SK-N-SH (cell line): ENCODE measurements around the gene ABCG1. TPM values are rescaled to one million over a fixed set of nuclear protein-coding genes. Genes with fewer than 3 reads are reported as not detected.

ENCODE experiments used
- CTCF ChIA-PET: fragments of 300-600, 350-600 bp; formaldehyde crosslinking; extraction: SDS; loops from one replicate; lab custom pipeline; 2021; lab: Yijun Ruan, JAX
- POLR2A ChIA-PET: fragments of 350-600 bp; sonication (Branson Sonifier 250); formaldehyde crosslinking; extraction: SDS; loops from one replicate; lab custom pipeline; 2020; ENCODE audit warnings: antibody characterized with exemption, inconsistent platforms; lab: Yijun Ruan, JAX
- DNase-seq: peaks from one replicate; pipeline ENCODE4 v3.0.0; 2012
- H2AFZ ChIP-seq: fragments of 200-600 bp; sonication (generic); 2 replicates; pipeline ENCODE4 v1.8.1; 2016; ENCODE audit warnings: antibody characterized with exemption, mild to moderate bottlenecking, low read depth
- H3F3A ChIP-seq: fragments of 200-600 bp; sonication (generic); replicated peaks from 2 replicates; pipeline ENCODE3; 2016; ENCODE audit warnings: antibody characterized with exemption, mild to moderate bottlenecking; ENCODE audit not compliant: insufficient read depth
- H3K27ac ChIP-seq, 2 experiments: fragments of 200-500 bp in 1 of 2; fragments of 200-600 bp in 1 of 2; sonication (Bioruptor generic) in 1 of 2; sonication (generic), shearing (Covaris generic) in 1 of 2; 2 replicates each; pipeline versions ENCODE4 v1.5.1 to v1.6.1; 2014 to 2016; ENCODE audit warnings: low read depth in 2 of 2, inconsistent platforms in 1 of 2, low read length in 1 of 2, mild to moderate bottlenecking in 1 of 2, mixed read lengths in 1 of 2
- H3K27me3 ChIP-seq: fragments of 200-600 bp; sonication (generic), shearing (Covaris generic); 2 replicates; pipeline ENCODE4 v1.6.1; 2016; ENCODE audit warnings: mixed run types; ENCODE audit not compliant: insufficient read depth
- H3K36me3 ChIP-seq, 2 experiments: fragments of 200-500 bp in 1 of 2; fragments of 200-600 bp in 1 of 2; sonication (Bioruptor generic) in 1 of 2; sonication (generic) in 1 of 2; replicated peaks in 1 of 2; 2 replicates each; pipeline versions ENCODE3 to v1.5.1; 2014 to 2016; ENCODE audit warnings: low read length in 1 of 2, mild to moderate bottlenecking in 1 of 2; ENCODE audit not compliant: insufficient read depth in 2 of 2, control insufficient read depth in 1 of 2
- H3K4me1 ChIP-seq, 2 experiments: fragments of 200-500 bp in 1 of 2; fragments of 200-600 bp in 1 of 2; sonication (Bioruptor generic) in 1 of 2; sonication (generic), shearing (Covaris generic) in 1 of 2; 2 replicates each; pipeline versions ENCODE4 v1.5.1 to v1.6.1; 2014 to 2016; ENCODE audit warnings: low read depth in 1 of 2, low read length in 1 of 2, mixed run types in 1 of 2; ENCODE audit not compliant: insufficient read depth in 2 of 2, control insufficient read depth in 1 of 2
- H3K4me2 ChIP-seq: fragments of 200-600 bp; sonication (generic), shearing (Covaris generic); 2 replicates; pipeline ENCODE4 v1.6.1; 2017; ENCODE audit warnings: mixed run types
- H3K4me3 ChIP-seq, 2 experiments: fragments of 200-500 bp in 1 of 2; fragments of 200-600 bp in 1 of 2; sonication (Bioruptor generic) in 1 of 2; sonication (generic), shearing (Covaris generic) in 1 of 2; 2 replicates each; pipeline versions ENCODE4 v1.5.1 to v1.8.1; 2014 to 2016; ENCODE audit warnings: low read depth in 2 of 2, inconsistent platforms in 1 of 2, low read length in 1 of 2, mild to moderate bottlenecking in 1 of 2, mixed read lengths in 1 of 2, moderate library complexity in 1 of 2
- H3K79me2 ChIP-seq: fragments of 200-600 bp; sonication (generic); 2 replicates; pipeline ENCODE4 v1.8.1; 2017; ENCODE audit warnings: mild to moderate bottlenecking; ENCODE audit not compliant: insufficient read depth
- H3K9ac ChIP-seq: fragments of 200-600 bp; sonication (generic); 2 replicates; pipeline ENCODE4 v1.6.1; 2017; ENCODE audit warnings: mixed run types
- H3K9me2 ChIP-seq: fragments of 200-600 bp; sonication (generic); 2 replicates; pipeline ENCODE4 v1.6.1; 2017; ENCODE audit warnings: mixed run types
- H3K9me3 ChIP-seq: fragments of 200-600 bp; sonication (generic); 2 replicates; pipeline ENCODE4 v1.6.1; 2017; ENCODE audit warnings: mixed run types, mild to moderate bottlenecking, moderate library complexity
- H4K20me1 ChIP-seq: fragments of 200-600 bp; sonication (generic); 2 replicates; pipeline ENCODE4 v1.6.1; 2017; ENCODE audit warnings: mild to moderate bottlenecking, mixed run types; ENCODE audit not compliant: insufficient read depth
- CHD2 ChIP-seq: fragments of 150-350 bp; IDR thresholded peaks from 2 replicates; pipeline ENCODE4 v1.6.1; 2018; ENCODE audit warnings: low read length; ENCODE audit not compliant: partially characterized antibody
- ELF1 ChIP-seq: IDR thresholded peaks from 2 replicates; pipeline ENCODE4 v1.4.0; 2012
- EP300 ChIP-seq, 2 experiments: IDR thresholded peaks; 2 replicates each; pipeline versions ENCODE4 v1.4.0 to v1.6.1; 2012; ENCODE audit warnings: borderline replicate concordance in 1 of 2, low read depth in 1 of 2, low read length in 1 of 2
- EZH2phosphoT487 ChIP-seq: fragments of 200-600 bp; sonication (generic); IDR thresholded peaks from 2 replicates; pipeline ENCODE4 v1.6.1; 2017; ENCODE audit warnings: low read depth, mixed run types, mild to moderate bottlenecking, antibody characterized with exemption, moderate library complexity, borderline replicate concordance
- FOSL2 ChIP-seq: IDR thresholded peaks from 2 replicates; pipeline ENCODE4 v1.4.0; 2012; ENCODE audit warnings: low read depth, mild to moderate bottlenecking, moderate library complexity, borderline replicate concordance
- FOXJ3 ChIP-seq: sonication (generic); formaldehyde crosslinking; IDR thresholded peaks from 2 replicates; pipeline ENCODE4 v1.5.1; 2020; ENCODE audit warnings: mild to moderate bottlenecking, missing genetic modification reagents
- GABPA ChIP-seq: IDR thresholded peaks from 2 replicates; pipeline ENCODE4 v1.4.0; 2012; ENCODE audit warnings: low read depth, mild to moderate bottlenecking
- GATA2 ChIP-seq: sonication (generic); formaldehyde crosslinking; IDR thresholded peaks from 2 replicates; pipeline ENCODE4 v1.5.0; 2020; ENCODE audit warnings: mild to moderate bottlenecking, missing genetic modification reagents
- MXI1 ChIP-seq: IDR thresholded peaks from 2 replicates; pipeline ENCODE4 v1.6.1; 2012; ENCODE audit warnings: mild to moderate bottlenecking, low read depth, low read length, improper control_type of control experiment
- POLR2AphosphoS5 ChIP-seq: IDR thresholded peaks from 2 replicates; pipeline ENCODE4 v1.6.1; 2012; ENCODE audit warnings: low read depth, low read length
- RAD21 ChIP-seq: IDR thresholded peaks from 2 replicates; pipeline ENCODE4 v1.6.1; 2012; ENCODE audit warnings: mild to moderate bottlenecking, low read length
- RCOR1 ChIP-seq: fragments of 150-350 bp; IDR thresholded peaks from 2 replicates; pipeline ENCODE4 v1.6.1; 2017; ENCODE audit warnings: antibody characterized with exemption, low read length
- TAF1 ChIP-seq: IDR thresholded peaks from 2 replicates; pipeline ENCODE4 v1.6.1; 2012; ENCODE audit warnings: low read depth, mild to moderate bottlenecking, low read length, moderate library complexity, borderline replicate concordance
- TCF12 ChIP-seq: IDR thresholded peaks from 2 replicates; pipeline ENCODE4 v1.4.0; 2012
- TEAD4 ChIP-seq: IDR thresholded peaks from 2 replicates; pipeline ENCODE4 v1.4.0; 2012; ENCODE audit warnings: mild to moderate bottlenecking, borderline replicate concordance; ENCODE audit not compliant: insufficient read depth
- YY1 ChIP-seq: IDR thresholded peaks from 2 replicates; pipeline ENCODE4 v1.4.0; 2012; ENCODE audit warnings: low read depth, mild to moderate bottlenecking
- WGBS: methylation state at CpG from one replicate; pipeline ENCODE4 v1.1.6; 2017; ENCODE audit warnings: low lambda C conversion rate; 5-methylcytosine and 5-hydroxymethylcytosine counted together
- polyA plus RNA-seq, 3 experiments: library from polyadenylated mRNA; depleted of rRNA; stranded (reverse); fragments of >200 nt; gene quantifications; 2 replicates each; pipeline ENCODE4 v1.2.3, GENCODE V29; 2012
- TF ChIP-seq, protein P1 (sequence below): IDR thresholded peaks from 2 replicates; pipeline ENCODE4 v1.4.0; 2012; ENCODE audit warnings: low read depth
- TF ChIP-seq, protein P2 (sequence below): fragments of 150-350 bp; IDR thresholded peaks from 2 replicates; pipeline ENCODE4 v1.6.1; 2017; ENCODE audit warnings: antibody characterized with exemption, low read length, low read depth, borderline replicate concordance
- TF ChIP-seq, protein P3 (sequence below): fragments of 150-350 bp; IDR thresholded peaks from 2 replicates; pipeline ENCODE4 v1.6.1; 2016; ENCODE audit warnings: mild to moderate bottlenecking, low read depth, low read length
- TF ChIP-seq, protein P4 (sequence below): IDR thresholded peaks from 2 replicates; pipeline ENCODE4 v1.4.0; 2012; ENCODE audit warnings: low read depth, borderline replicate concordance

ABCG1 gene
- polyA plus RNA-seq, 1 of the 3 experiments (the other 2 are of a cell fraction): 0.07 TPM

DNA sequence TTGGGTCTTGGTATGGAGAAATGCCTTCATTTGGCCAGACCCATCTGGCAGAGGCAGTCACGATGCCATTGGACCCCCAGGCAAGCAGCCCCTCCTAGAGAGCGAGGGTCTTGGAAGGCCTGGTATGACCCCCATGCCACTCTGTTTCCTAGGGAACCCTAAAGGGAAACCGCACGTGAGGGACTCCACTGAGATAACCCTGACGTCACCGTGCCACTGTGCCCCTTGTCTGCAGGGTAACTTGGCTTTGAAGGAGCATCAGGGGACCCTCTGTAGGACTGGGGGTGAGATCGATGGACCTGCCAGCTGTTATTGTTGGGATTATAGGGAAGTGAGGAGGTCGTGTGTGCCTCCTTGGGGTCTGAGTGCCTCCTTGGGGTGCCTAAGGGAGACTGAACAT, 34.5 kb downstream of the ABCG1 start:
- Histone ChIP-seq H3F3A (no peaks in the 10 kb centered on the region), H3K79me2 (no peaks in the 10 kb centered on the region)
- CTCF ChIA-PET: interaction anchor here (1.2 to 3.4 kb wide), 6 partner anchors 9 to 135 kb away, joined by 3 to 15 read pairs (median 4); no protein-coding TSS in a partner anchor
- TF ChIP-seq EZH2phosphoT487 (no peak), FOXJ3 (CRISPR knock-in tag) (no peak), RCOR1 (no peak), GATA2 (CRISPR knock-in tag) (no peak), YY1 (no peak), POLR2AphosphoS5 (no peak), TAF1 (no peak), EP300 (IDR thresholded peaks at IDR 0.05; ENCODE audit: borderline replicate concordance in 1 of 2, low read depth in 1 of 2, low read length in 1 of 2) (no peak), ELF1 (no peak), FOSL2 (no peak), RAD21 (no peak), TCF12 (no peak), CHD2 (no peak), MXI1 (no peak), TEAD4 (no peak), GABPA (no peak)
- TF ChIP-seq, protein P1, sequence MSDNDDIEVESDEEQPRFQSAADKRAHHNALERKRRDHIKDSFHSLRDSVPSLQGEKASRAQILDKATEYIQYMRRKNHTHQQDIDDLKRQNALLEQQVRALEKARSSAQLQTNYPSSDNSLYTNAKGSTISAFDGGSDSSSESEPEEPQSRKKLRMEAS: no peak
- TF ChIP-seq, protein P2, sequence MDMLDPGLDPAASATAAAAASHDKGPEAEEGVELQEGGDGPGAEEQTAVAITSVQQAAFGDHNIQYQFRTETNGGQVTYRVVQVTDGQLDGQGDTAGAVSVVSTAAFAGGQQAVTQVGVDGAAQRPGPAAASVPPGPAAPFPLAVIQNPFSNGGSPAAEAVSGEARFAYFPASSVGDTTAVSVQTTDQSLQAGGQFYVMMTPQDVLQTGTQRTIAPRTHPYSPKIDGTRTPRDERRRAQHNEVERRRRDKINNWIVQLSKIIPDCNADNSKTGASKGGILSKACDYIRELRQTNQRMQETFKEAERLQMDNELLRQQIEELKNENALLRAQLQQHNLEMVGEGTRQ: no peak
- TF ChIP-seq, protein P3, sequence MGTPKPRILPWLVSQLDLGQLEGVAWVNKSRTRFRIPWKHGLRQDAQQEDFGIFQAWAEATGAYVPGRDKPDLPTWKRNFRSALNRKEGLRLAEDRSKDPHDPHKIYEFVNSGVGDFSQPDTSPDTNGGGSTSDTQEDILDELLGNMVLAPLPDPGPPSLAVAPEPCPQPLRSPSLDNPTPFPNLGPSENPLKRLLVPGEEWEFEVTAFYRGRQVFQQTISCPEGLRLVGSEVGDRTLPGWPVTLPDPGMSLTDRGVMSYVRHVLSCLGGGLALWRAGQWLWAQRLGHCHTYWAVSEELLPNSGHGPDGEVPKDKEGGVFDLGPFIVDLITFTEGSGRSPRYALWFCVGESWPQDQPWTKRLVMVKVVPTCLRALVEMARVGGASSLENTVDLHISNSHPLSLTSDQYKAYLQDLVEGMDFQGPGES: no peak
- TF ChIP-seq, protein P4, sequence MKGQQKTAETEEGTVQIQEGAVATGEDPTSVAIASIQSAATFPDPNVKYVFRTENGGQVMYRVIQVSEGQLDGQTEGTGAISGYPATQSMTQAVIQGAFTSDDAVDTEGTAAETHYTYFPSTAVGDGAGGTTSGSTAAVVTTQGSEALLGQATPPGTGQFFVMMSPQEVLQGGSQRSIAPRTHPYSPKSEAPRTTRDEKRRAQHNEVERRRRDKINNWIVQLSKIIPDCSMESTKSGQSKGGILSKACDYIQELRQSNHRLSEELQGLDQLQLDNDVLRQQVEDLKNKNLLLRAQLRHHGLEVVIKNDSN: no peak
- TF ChIP-seq, all 33 proteins: peak for 0
- Histone ChIP-seq H3K9me2 (no peaks in the 10 kb centered on the region), H3K36me3 (no peaks in the 10 kb centered on the region), H4K20me1 (no peaks in the 10 kb centered on the region), H3K4me3 (no peak overlapping the region), H3K4me1 (peaks cover 0 to 23% of the 10 kb centered on the region in 2 experiments; a peak in 1 of 4 replicates), H3K9ac (no peak overlapping the region), H2AFZ (no peak overlapping the region), H3K4me2 (no peak overlapping the region), H3K27me3 (no peaks in the 10 kb centered on the region), H3K9me3 (no peaks in the 10 kb centered on the region), H3K27ac (no peak overlapping the region)
- POLR2A ChIA-PET: interaction anchor here (0.6 kb wide), 3 partner anchors 11 to 34 kb away, joined by 3 read pairs; no protein-coding TSS in a partner anchor
- DNase-seq: no peak
- WGBS: 41% methylated on average over 7 of the region's 8 CpGs
